Erythroblast (primary cell): ENCODE data around the gene NEURL2.

ENCODE experiments used
- GATA1 ChIP-seq: IDR thresholded peaks from 2 replicates; pipeline ENCODE4 v1.6.1; 2011; ENCODE audit warnings: low read depth, mild to moderate bottlenecking, control low read depth, low read length, moderate library complexity
- POLR2A ChIP-seq: IDR thresholded peaks from 2 replicates; pipeline ENCODE4 v1.6.1; 2011; ENCODE audit warnings: mild to moderate bottlenecking, low read length

DNA sequence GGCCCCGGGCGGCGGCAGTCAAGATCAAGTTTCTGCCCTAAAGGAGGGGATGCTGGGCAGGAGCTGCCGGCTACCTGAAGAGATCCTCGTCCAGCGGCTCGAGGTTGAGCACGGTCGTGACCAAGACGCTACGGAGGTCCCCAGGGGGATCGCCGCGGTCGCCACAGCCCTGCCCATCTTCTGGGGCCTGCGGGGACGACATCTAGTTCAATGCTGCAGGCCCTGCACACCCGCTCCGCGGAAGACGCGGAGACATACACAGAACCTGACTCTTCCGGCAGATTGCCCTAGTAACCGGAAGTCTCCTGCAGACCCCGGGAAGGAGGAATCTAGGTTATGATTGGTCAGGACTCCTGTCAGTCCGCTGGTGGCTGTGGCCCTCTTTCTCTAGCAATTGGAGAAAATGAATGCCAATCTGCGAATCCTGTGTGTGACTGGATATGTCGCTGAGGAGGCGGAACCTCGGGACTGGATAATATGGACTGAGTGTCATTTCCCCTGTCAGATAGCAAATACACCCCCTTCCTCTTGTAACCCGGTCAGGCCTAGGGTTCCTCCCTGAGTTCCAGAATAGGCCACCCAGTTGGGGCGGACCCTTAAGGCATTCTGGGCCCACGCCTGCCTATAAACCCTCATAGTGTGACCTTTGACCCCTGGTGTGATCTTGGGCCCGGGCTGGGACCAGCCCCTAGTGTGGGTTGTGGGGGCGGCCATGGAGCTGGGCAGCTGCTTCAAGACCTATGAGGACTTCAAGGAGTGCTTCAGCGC lies 33.7 kb downstream of the NEURL2 start, which contains the start of the genes ACOT8 and ZSWIM3:
- TF ChIP-seq POLR2A (peak; percentile 94), GATA1 (no peak)
